Activated CD8-positive, alpha-beta memory T cell treated with anti-CD3 and anti-CD28 coated beads, Interleukin-2, amount 50 U/mL, for 4 hours (primary cell): Measurements from ENCODE around the gene FBXO4.
A peak's percentile ranks its signal among the peaks of the same experiment; 100 is the strongest.

Experiments used
- DNase-seq: peaks from one replicate; pipeline ENCODE4 v3.0.0-alpha.2; 2020

FBXO4 gene, protein sequence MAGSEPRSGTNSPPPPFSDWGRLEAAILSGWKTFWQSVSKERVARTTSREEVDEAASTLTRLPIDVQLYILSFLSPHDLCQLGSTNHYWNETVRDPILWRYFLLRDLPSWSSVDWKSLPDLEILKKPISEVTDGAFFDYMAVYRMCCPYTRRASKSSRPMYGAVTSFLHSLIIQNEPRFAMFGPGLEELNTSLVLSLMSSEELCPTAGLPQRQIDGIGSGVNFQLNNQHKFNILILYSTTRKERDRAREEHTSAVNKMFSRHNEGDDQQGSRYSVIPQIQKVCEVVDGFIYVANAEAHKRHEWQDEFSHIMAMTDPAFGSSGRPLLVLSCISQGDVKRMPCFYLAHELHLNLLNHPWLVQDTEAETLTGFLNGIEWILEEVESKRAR

GRCh38 chr5:41924872-41925554, at the start of gene FBXO4:
Gene FBXO4 (plus strand): TSS chr5:41925281. CDS start chr5:41925310, 29 bp downstream.
- peak; percentile 87 for DNase-seq

DNA sequence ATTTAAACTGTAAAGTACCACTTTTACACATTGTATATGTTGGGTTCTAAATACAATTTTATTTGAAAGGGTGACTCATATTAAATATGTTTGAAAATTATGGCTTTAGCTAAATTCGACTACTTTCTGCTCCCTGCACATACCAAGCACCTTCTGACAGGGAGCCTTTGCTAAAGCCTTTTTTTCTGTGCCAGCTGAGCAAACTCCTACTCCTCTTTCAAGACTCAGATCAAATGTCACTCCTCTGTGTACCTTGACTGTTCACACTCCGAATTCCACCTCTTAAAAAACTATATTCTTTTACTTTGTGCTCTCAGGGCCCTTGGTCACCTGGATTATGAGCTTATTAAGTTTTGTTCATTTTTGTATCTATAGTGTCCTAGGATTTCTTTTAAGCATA, 48.4 kb upstream of the FBXO4 start:
- no peak for DNase-seq

DNA sequence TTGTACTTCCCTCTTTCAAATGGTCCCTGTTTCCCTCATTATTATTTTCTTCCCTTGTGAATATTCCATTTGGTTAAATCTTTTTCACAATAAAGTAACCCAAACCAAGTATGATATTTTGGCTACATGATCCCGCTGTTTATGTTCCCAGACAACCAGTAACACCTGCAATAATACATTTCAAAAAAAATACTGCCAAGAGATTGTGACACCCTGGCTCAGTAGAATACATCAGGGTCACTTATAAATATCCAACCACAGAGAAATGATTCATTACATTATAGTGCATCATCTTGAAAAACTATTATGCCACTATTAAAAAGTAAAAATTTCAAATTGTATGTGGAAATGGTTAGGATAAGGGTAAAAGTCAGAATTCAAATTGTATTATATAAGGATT, 47.7 kb upstream of the FBXO4 start:
- no peak for DNase-seq

DNA sequence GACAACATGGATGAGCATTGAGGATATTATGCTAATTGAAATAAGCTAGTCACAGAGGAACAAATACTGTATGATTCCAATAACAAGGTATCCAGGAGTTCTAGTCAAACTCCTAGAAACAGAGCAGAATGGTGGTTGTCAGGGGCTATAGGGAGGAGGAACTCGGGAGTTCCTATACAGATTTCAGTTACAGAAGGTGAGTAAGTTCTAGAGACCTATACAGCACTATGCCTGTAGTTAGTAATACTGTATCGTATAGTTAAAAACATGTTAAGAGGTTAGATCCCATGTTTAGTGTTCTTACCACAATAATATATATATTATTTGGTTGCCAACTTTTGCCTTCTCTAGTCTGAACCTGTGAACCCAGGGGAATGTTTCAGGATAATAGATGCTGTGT, 46.9 kb upstream of the FBXO4 start:
- no peak for DNase-seq

DNA sequence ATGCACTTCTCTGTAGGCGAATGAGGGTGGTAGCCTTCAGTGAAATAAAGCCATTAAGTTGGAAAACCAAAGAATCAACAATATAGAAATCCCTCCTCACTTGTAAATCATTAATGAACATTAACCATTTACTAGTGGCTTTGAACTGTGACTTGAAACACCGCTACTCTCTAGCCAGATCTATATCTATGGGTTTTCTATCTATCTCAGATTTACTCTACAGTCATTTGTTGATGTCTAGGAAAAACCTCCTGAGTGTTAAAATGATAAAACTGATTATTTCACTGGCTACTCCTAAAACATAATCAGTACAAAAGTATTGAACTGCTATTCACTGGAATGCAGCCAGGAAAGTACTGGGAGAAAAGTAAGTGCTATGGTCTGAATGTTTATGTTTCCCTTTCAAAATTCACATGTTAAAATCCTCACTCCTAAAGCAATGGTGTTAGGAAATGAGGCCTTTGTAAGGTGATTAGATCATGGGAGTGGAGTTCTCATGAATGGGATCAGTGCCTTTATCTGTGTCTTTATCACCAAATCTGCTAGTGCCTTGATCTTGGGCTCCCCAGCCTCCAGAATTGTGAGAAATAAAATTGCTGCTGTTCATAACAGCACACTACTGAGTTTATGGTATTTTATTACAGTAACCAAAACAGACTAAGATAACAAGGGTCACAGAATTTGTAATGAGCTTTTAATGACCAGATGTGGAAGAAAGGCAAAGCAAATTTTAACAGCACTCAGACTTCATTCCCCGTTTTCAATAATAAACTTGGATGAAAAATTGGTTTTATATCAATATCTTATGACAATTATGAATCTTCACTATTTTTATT, 46.2 kb upstream of the FBXO4 start:
- DNase-seq: no peak

DNA sequence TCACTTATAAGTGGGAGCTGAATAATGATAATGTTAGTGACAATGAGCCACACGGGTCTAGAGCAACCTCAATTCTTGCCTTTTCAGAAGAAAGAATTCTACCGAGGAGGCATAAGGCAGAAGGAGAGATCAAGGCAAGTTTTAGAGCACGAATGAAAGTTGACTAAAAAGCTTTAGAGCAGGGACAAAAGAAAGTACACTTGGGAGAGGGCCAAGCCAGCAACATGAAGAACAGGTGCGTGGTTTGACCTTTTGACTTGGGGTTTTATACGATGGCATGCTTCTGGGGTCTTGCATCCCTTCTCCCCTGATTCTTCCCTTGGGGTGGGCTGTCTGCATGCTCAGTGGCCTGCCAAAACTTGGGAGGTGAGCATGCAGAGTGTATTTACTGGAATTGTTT, 42.3 kb upstream of the FBXO4 start:
- DNase-seq: no peak

DNA sequence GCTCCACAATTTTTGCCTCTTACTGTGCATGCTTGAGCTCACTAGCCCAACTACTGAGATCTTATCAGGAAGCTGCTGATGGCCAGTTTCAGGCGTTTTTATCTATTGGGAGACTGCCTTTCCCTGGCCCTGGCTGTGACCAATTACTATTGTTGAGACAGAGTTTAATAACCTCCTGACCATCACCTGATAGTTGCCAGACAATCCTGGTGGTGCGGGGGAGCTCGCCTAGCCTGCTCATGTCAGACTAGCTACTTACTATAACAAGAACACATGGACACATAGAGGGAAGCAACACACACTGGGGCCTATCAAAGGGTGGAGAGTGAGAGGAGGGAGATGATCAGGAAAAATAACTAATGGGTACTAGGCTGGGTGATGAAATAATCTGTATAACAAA, 41.8 kb upstream of the FBXO4 start:
- no peak for DNase-seq

- DNase-seq: no peak
These were observed 41.1 kb upstream of the FBXO4 start for GRCh38 chr5:41883936-41884335.

DNA sequence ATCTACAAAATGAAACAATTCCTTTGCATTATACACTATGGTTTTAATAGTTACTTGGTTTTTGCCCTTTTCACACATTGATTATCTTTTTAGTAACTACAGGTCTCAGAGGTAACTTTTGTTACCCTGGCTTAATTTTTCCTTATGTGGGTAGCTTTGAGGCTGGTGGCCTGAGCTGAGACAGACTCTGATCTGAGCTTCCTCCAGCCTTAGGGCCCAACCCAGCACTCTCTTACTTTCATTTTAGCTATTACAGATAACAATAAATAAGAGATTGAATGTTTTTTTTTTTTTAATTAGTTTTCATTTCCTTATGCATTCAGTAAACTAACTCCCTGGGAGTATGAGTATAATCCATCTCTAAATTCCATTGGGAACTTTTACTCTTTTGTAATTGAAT, 39.8 kb upstream of the FBXO4 start:
- no peak for DNase-seq

- DNase-seq: no peak
These were observed 33.9 kb upstream of the FBXO4 start for GRCh38 chr5:41891066-41891707.

GRCh38 chr5:41892031-41892430, 33.0 kb upstream of the FBXO4 start:
- no peak for DNase-seq

DNA sequence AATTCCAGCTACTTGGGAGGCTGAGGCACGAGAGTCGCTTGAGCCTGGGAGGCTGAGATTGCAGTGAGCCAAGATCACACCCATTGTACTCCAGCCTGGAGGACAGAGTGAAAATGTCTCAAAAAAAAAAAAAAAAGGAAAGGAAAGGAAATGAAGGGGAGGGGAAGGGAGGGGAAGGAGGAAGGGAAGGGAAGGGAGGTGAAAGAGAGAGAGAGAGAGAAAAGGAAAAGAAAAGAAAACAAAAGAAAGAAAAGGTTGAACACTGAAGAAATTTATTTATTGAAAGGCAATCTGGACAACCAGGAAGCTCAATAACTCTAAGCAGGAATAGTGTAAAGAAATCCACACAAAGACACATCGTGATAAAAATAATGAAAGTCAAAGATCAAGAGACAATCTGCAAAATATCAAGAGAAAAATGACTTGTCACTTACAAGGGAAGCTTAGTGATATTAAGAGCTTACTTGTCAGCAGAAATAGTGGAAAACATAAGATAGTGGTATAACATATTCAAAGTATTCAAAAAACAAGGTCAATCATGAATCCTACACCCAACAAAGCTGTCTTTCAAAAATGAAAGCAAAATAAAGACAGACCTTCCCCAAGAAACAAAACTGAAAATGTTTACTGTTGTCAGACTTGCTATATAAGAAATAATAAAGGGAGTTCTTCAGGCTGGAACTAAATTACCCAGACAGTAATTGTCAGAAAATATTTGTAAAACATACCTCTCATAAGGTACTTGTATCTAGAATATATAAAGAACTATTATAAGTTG, 31.8 kb upstream of the FBXO4 start:
- DNase-seq: no peak

DNA sequence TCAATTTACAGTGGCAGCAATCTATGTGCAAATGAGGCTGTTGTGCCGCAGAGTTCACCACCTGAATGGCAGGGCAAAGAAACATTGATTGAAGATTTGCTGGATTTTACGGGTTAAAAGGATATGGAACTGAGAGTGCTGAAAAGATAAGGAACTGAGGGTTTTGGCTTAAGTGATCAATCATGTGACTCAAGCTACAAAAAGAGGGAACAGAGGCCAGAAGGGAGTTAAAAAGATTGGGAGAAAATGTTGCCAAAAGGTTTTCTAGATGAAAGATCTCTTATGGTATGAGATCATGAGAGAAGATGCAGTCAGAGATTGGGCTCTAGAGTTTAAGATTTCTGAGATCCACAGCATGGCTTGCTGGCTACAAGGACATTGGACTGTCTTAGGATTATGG, 28.9 kb upstream of the FBXO4 start:
- DNase-seq: no peak

DNA sequence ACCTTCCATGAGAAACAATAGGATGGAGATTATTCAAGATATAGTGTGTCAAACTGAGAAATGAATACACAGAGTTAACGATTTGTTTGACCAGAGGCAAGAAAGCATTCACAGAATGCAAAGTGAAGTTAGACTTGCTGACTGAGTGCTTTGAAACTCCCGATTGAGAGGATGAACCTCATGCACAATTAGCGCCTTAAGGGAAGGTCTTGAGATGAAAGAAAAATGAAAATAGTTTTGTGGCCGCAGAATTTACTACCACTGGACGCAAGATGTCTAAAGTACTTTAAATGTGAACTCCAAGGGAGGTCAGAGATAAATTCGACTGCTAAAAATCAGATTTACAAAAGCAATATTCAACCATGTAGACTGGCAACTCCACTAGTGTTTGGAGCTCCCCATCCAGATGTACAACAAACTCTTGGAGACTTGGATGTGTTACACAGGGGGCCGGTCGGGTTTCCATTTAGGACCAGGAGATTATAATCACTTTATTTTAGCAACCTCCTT, 21.6 kb upstream of the FBXO4 start:
- DNase-seq: no peak

DNA sequence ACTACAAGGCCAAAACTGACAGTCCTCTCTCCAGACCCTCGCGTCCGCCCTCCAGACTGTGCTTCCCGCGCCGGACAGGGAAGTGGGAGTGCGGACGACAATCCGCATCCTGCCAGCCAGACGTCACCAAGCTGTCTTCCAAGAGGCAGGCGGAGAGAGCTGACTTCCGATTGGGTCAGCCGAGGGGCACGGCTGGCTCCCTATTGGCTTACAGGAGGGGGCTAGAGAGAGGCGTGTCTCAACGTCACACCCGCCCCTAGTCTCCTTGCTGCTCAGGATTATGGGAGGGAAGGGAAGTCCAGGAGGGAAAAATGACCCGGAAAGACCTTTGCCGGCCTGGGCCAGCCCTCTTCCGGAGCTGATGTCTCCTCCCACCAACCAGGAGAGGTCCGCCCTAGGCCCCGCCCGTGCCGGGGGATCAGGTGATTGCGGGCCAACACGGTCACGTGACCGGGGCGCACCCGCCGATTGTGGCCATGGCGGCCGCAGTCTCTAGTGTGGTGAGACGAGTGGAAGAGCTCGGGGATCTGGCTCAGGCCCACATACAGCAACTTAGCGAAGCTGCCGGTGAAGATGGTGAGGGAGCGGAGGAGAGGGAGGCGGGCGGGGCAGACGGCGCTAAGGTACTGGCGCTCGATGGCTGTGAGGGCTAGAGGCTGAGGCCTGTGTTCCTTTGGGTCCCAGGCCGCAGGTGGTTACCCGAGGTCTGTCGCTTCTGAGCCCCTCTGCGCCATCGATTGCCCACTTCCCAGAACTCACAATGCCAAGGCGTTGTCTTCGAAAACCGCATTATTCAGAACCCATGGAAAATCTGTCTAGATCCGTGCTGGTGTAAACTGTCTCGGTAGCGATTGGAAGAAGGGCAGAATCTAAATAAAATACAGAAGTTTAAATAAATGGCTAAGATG, 20.9 kb upstream of the FBXO4 start, which contains the start of gene RIMOC1:
Gene RIMOC1 (plus strand): TSS at position 453 of the 908 bp plus-strand sequence. CDS start 24 bp downstream, at position 477.
- peak; percentile 96 for DNase-seq

DNA sequence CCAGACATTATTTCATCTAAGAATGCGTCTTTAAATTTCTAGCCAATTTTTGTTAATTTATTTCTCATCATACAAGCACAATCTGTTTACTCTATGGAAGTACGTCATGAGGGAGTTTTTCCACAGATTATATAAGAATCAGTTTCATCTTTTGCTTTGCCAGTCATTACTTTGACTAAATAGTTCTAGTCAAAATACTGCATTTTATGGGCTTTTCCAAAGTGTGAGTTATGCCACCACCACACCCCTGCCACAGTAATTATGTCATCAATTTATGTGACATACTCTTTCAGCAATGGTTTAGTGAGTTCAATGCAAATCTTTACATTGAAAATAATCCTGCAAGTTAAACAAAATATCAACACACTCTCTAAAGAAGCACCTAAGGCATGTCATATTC, 18.9 kb upstream of the FBXO4 start:
- no peak for DNase-seq

- no peak for DNase-seq
These were observed 16.6 kb upstream of the FBXO4 start for GRCh38 chr5:41908374-41909079.

GRCh38 chr5:41918105-41918504, 7.0 kb upstream of the FBXO4 start:
- DNase-seq: no peak

- DNase-seq: no peak
These were observed 3.9 kb upstream of the FBXO4 start for GRCh38 chr5:41921166-41921565.

GRCh38 chr5:41921874-41922273, 3.2 kb upstream of the FBXO4 start:
- no peak for DNase-seq
